Uterus (tissue), 2 donors: ENCODE measurements around the gene IGFBP6.

ENCODE experiments used
- CTCF ChIP-seq, 4 experiments: fragments of 200-600 bp in 2 of 4; fragments of 450-650 bp in 2 of 4; sonication (generic) in 2 of 4; IDR thresholded peaks; one replicate each; pipeline ENCODE4 v1.5.1; 2016 to 2019; ENCODE audit warnings: antibody characterized with exemption in 4 of 4, mild to moderate bottlenecking in 2 of 4, moderate library complexity in 1 of 4
- POLR2A ChIP-seq, 2 donors: fragments of 450-650 bp; IDR thresholded peaks; one replicate each; pipeline ENCODE4 v1.6.1; 2016; ENCODE audit warnings: antibody characterized with exemption in 2 of 2, mild to moderate bottlenecking in 1 of 2, moderate library complexity in 1 of 2

GRCh38 chr12:53107122-53107521 is 9.7 kb downstream of the IGFBP6 start:
- TF ChIP-seq POLR2A (IDR thresholded peaks at IDR 0.05) (no peak), CTCF (IDR thresholded peaks at IDR 0.05) (no peak)
